Limb (tissue), 2 donors: ENCODE data around the gene CHTF8.
A peak's percentile ranks its signal among the peaks of the same experiment; 100 is the strongest.
"Not testable (repeated sequence)": the region's sequence is repeated elsewhere in the genome, so short reads cannot be mapped to it uniquely, and the experiment has no call there.

ENCODE experiments used
- DNase-seq, 2 donors: peaks; one replicate each; pipeline ENCODE4 v3.0.0-alpha.2; 2016; ENCODE audit errors: extremely low spot score in 2 of 2

CHTF8 gene

DNA sequence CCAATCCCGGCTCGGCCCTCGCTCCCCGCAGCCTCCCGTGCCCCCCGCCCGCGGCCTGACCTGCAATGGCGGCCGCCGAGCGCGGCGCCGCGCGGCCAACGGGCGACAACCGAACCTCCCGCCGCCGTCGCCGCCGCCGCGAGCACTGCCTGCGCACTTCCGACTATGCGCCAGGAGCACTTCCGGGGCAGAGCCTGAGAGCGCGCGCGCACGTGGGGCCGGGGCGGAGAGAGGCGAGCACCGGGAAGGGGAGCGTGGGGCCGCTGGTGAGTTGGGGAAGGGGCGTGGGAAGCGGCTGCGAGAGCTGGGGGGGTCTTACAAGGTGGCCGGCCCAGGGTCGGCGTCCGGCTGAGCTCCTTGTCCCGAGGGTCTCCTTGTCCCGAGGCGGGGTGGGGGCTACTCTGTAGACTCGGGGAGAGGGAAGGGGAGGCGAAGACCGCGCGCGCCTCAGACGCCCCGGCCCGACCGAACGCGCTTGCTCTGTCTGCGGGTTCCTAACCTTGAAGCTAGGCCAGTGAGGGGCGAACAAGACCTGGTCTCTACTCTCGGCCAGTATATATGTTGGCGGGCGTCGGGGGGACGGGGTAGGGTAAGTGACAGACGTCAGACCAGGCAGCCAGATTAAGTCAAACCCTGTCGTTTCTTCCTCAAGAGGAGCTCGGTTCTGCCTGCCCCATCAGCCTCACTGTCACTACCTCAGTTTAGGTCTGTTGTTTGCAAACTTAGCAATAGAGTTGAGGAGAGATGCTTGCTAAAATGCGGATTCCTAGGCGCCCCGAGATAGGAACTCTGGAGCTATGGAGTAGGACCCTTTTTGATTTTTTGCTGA lies at the start of gene CHTF8, which contains the start of gene UTP4:
TSS of gene CHTF8 (minus strand) at position 165 of the 829 bp plus-strand sequence. CDS start 11,130 bp downstream, outside the sequence.
TSS of gene UTP4 (plus strand) at position 226 of the 829 bp plus-strand sequence. CDS start 811 bp downstream, outside the sequence.
- peak; percentile 85 to 93 for DNase-seq

DNA sequence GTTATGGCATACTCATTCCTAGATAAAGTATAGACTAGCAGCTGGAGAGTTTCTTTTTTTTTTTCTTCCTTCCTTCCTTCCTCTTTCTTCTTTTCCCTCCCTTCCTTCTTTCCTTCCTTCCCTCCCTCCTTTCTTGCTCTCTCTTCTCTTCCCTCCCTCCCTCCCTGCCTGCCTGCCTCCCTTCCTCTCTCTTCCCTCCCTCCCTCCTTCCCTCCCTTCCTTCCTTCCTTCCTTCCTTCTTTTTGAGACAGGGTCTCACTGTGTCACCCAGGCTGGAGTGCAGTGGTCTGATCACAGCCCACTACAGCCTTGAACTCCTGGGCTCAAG lies 47.6 kb upstream of the CHTF8 start:
- DNase-seq, result no peak

- peak; percentile 58 to 76 for DNase-seq
These were observed 47.1 kb upstream of the CHTF8 start for GRCh38 chr16:69179328-69180010.

GRCh38 chr16:69176033-69176800 lies 43.8 kb upstream of the CHTF8 start:
- DNase-seq, result no peak

GRCh38 chr16:69171325-69172084 lies 39.1 kb upstream of the CHTF8 start:
- DNase-seq, result peak in 1 of 2 donors; percentile 50

- no peak for DNase-seq
These were observed 37.4 kb upstream of the CHTF8 start for GRCh38 chr16:69169607-69170352.

DNA sequence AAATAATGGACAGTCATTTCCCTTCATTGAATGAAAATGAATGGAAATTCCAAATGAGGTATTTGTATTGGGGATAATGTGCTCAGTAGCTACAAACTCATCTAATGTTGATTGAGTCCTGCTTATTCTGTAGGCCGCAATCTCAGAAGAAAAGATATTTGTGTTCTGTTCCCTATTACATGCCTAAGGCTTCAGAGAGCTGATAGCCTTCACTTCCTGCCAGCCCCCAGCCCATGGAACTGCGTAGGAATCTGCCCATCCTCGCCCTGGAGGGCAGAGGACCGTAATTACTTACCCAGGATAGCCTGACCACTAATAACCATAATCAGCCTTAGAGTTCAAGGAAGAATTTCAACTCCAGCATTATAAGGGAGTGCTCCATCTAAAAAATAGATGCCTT lies 36.7 kb upstream of the CHTF8 start:
- no peak for DNase-seq

DNA sequence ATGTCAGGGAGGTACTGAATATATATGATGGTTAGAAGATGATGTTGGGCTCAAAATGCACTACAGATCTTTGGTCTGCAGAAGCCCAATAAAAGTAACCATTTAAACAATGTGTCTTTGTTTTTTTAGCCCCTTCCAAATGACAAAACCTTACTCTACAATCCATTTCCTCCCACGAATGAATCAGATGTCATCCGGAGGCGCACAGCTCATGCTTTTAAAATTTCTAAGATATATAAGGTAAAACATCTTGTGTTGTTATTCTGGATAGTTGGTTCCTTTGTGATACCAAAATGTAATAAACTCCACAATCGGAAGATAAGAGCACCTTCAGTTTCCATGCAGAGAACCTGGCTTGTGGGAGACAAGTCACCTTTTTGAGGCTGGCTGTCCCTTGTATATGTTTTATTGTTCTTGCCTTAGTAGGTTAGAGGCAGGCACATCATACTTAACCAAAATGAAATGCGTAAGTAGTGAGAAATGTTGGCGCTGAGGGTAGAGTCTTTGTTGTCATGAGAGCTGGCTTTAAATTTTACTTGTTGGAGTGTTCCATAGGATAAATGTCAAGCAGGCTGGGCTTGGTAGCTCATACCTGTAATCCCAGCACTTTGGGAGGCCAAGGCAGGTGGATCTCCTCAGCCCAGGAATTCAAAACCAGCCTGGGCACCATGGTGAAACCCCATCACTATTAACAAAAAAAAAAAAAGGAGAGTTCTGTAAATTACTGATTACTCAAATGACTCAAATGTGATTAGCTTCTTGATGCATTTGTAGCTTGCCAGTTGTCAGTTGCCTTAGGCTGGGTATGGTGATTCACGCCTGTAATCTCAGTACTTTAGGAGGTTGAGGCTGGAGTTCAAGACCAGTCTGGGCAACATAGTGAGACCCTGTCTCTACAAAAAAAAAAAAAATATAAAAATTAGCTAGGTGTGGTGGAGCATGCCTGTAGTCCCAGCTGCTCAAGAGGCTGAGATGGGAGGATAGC lies 34.9 kb upstream of the CHTF8 start:
- DNase-seq, result no peak

GRCh38 chr16:69166221-69166833 lies 33.9 kb upstream of the CHTF8 start:
- no peak for DNase-seq

DNA sequence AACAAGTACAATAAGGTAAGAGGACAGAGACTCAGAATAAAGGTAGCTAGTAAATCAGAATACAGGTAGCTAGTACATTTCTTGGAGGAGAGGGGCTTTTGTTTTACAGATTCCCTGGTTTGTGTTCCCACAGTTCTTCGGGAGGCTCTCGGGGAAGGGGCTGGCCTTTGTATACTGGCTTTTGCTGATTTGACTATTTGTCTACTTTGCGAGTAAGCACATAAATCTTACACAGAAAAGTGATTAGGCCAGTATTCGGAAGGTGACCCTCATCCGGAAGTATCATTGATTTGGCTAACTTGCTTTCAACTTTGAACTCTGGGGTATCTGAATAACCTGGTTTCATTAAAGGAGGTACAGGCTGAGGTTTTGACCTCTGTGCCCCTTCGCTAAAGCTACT lies 33.2 kb upstream of the CHTF8 start:
- no peak for DNase-seq

- DNase-seq, result no peak
These were observed 27.8 kb upstream of the CHTF8 start for GRCh38 chr16:69160192-69160591.

DNA sequence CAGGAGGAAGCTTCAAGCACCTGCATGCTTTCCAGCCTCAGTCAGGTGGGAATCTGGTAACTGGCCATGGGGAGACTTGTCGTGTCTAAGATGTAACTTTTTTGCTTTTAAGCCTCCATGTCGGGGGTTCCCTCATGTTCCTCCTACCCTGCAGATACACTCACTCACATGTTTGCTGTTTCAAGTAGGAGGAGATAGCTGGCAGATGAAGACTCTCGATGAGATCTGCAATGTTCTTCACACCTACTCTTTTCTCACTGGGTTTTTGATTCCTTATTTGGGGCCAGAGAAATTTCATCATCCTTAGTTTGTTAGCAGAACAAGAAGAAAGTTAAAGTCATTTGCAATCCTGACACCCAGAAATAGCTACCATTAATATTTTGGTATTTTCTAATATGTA lies 24.8 kb upstream of the CHTF8 start:
- DNase-seq, result no peak

DNA sequence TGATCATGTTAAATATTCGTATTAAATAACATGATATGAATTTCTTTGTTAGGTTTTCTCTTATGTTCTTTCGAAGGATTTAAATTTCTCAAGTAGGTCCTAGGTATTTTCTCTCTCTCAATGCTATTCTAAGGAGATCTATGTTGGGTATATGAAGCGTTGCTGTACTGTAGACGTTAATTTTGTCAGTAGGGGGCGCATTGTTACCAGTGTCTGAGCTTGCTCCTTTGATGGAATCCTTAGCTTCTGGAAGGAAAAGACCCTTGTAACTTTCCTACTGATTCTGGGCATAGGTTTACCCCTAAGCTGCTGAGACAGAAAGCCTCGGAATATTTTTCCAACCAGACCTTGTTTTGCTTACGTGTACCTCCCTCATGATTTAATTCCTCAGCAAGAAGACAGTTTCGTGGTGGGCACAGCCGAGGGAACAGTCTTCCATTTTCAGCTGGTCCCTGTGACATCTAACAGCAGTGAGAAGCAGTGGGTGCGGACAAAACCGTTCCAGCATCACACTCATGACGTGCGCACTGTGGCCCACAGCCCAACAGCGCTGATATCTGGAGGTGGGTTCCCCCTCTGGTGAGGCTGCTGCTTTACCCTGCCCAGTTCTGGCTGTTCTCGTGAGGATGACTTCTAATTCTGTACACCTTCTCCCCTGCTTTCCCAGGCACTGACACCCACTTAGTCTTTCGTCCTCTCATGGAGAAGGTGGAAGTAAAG lies 17.9 kb upstream of the CHTF8 start:
- peak; percentile 60 to 90 for DNase-seq

- not testable (repeated sequence) for DNase-seq
These were observed 17.2 kb upstream of the CHTF8 start for GRCh38 chr16:69149621-69150020.

DNA sequence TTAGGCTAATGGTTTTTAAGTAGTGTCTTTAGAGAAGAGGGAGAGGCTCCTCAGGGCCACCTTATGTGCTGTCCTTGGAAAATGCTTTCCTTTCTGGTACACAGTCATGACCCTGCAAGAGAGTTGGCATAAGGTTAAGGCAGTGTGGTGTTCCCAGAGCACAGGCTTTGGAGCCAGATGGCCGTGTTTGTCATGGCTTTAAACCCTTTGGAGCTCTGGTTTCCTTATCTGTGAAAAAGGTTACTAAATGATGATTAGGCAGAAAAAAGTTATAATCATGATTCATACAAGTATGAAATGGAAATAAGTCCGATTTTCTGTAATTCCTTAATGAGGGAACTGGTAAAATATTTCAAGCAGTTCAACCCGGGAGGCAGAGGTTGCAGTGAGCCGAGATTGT lies 13.3 kb upstream of the CHTF8 start:
- no peak for DNase-seq

GRCh38 chr16:69143116-69143515 lies 10.7 kb upstream of the CHTF8 start:
- DNase-seq, result no peak

GRCh38 chr16:69141936-69142335 lies 9.5 kb upstream of the CHTF8 start:
- no peak for DNase-seq

GRCh38 chr16:69141014-69141413 lies 8.6 kb upstream of the CHTF8 start:
- DNase-seq, result no peak
